EL (cell line): ENCODE results near the gene ATP10A.
"Not testable (repeated sequence)": the region's sequence is repeated elsewhere in the genome, so short reads cannot be mapped to it uniquely, and the experiment has no call there.

ENCODE experiments used
- DNase-seq: peaks from one replicate; pipeline ENCODE4 v3.0.0-alpha.2; 2016

ATP10A gene

GRCh38 chr15:25768271-25768670 lies 94.9 kb downstream of the ATP10A start:
- DNase-seq, result no peak

GRCh38 chr15:25767356-25768151 lies 95.6 kb downstream of the ATP10A start:
- no peak for DNase-seq

- no peak for DNase-seq
Measured at GRCh38 chr15:25766417-25766816, 96.7 kb downstream of the ATP10A start.

GRCh38 chr15:25764980-25765735 lies 98.0 kb downstream of the ATP10A start:
- no peak for DNase-seq

DNA sequence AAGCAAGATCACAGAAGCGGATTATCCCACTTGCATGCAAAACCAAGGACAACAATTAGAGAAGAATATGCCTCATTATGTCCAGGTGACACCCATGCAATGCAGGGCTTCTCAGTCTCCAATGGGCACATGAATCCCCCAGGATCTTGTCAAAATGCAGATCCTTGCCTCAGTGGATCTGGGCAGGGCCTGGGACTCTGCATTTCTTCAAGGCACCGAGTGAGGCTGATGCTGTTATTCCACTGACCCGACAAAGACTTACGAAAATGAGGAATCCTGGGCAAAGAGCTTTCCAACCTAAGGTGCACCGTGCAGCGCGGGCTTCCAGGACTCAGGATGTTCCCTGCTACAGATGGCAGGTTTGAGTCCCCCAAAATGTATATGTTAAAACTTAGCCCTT lies 99.2 kb downstream of the ATP10A start:
- DNase-seq, result no peak

- peak; percentile 23 for DNase-seq
Measured at GRCh38 chr15:25763331-25763751, 99.8 kb downstream of the ATP10A start.

DNA sequence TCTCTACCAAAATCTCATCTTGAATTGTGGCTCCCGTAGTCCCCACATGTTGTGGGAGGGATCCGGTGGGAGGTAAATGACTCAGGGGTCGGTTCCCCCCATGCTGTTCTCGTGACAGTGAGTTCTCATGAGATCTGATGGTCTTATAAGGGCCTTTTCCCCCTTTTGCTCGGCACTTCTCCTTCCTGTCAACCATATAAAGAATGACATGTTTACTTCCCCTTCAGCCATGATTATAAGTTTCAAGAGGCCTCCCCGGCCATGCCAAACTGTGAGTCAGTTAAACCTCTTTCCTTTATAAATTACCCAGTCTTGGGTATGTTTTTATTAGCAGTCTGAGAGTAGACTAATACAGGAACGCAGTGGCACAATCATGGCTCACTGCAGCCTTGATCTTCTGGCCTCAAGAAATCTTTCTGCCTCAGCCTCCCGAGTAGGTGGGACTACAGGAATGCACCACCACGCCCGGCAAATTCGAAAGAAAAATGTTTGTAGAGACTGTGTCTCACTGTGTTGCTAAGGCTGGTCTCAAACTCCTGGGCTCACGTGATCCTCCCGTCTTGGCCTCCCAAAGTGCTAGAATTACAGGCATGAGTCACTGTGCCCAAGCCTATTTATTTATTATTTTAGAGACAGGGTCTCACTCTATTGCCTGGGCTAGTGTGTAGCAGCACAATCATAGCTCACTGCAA lies 101.0 kb downstream of the ATP10A start:
- DNase-seq, result no peak

GRCh38 chr15:25759421-25759820 lies 103.7 kb downstream of the ATP10A start:
- no peak for DNase-seq

GRCh38 chr15:25758612-25759011 lies 104.5 kb downstream of the ATP10A start:
- DNase-seq, result not testable (repeated sequence)

- DNase-seq, result no peak
Measured at GRCh38 chr15:25743548-25744275, 119.4 kb downstream of the ATP10A start.

DNA sequence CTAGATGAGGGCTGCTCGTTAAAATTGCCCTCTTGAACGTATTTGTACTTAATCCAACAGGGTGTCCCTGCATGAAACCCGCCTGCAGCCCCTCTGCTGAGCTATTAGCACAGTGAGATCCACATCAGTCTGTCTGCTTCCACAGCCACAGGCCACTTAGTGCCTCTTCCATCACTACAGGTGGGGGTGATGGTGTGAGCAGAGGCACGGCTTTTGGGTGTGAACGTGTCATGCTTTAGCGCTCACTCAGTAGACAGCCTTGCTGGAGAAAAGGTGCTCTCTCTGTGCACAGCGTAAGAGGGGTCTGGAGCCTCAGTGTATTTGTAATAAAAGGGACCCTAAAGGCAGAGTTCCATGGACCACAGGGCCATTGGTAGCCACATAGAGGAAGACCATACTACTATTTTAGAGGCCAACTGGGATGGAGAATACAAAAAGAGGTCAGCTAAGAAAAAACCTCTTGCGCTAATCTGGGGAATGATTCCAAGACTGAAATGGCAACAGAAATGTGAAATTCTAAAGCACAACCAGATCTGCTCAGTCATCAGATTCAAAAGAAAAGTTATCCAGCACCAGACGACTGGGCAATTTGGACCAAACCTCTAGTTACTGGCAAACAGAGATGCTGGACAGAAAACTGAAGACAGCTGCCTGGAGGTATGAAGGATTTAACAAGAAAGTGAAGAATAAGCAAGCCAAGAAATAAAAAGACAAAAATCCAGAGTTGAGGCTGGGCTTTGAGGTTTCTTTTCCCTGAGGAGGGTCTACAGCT lies 120.2 kb downstream of the ATP10A start:
- no peak for DNase-seq

- no peak for DNase-seq
Measured at GRCh38 chr15:25742041-25742730, 120.9 kb downstream of the ATP10A start.

DNA sequence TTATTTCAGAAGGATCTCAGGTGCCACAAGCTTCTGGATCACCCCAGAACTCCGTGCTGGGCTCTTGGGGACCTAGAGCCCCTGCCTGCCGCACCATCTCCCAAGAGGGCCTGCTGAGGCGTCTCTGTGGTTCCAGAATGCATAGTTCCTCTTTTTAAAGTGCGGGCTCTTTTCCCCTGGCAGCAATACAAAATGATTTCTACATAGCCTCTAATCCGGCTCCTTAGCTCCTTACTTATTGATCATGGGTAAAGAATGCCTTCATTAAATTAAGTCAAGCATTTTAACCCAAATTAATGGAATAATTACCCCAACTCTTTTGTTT lies 121.9 kb downstream of the ATP10A start:
- DNase-seq, result no peak

GRCh38 chr15:25740383-25741255 lies 122.5 kb downstream of the ATP10A start:
- DNase-seq, result no peak

DNA sequence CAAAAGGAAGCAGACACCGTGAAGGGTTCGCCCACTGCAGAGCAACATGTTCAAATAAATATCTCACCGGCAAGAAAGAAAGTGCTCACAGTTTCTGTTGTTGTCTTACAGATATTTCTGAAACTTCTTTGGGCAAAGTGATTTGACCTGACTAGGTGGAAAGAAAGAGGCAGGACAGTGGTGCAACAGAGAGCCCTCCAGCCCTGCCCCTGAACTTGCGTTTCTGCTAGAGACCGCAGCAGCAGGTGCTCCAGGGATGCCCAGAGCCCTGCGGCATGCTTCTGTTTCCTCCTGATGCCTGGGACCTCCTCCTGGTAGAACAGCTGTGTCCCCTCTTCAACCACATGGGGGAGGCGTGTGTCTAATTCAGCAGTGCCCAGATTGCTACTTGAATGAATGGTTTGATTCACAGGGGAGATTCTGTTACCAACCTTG lies 123.4 kb downstream of the ATP10A start:
- peak; percentile 20 for DNase-seq

GRCh38 chr15:25738171-25738965 lies 124.8 kb downstream of the ATP10A start:
- peak; percentile 7 for DNase-seq

- peak; percentile 3 for DNase-seq
Measured at GRCh38 chr15:25737218-25737643, 125.9 kb downstream of the ATP10A start.

DNA sequence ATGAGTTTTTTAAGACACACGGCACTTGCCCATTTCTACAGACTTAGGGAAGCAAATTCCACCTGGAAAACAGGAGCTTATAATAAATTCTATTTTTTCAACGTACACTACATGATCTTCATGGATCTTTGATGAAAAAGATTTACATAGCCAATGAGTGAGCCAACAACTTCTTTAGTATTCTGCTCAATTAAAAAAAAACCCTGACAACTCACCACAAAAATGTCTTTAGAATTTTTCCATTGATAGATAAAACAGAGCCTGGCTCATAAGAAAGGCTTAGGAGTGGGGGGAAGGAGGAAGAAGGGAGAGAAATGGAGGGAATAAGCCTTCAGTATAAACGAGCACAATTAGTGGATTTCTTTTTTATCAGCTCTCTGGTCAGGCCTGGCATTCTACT lies 126.7 kb downstream of the ATP10A start:
- no peak for DNase-seq

DNA sequence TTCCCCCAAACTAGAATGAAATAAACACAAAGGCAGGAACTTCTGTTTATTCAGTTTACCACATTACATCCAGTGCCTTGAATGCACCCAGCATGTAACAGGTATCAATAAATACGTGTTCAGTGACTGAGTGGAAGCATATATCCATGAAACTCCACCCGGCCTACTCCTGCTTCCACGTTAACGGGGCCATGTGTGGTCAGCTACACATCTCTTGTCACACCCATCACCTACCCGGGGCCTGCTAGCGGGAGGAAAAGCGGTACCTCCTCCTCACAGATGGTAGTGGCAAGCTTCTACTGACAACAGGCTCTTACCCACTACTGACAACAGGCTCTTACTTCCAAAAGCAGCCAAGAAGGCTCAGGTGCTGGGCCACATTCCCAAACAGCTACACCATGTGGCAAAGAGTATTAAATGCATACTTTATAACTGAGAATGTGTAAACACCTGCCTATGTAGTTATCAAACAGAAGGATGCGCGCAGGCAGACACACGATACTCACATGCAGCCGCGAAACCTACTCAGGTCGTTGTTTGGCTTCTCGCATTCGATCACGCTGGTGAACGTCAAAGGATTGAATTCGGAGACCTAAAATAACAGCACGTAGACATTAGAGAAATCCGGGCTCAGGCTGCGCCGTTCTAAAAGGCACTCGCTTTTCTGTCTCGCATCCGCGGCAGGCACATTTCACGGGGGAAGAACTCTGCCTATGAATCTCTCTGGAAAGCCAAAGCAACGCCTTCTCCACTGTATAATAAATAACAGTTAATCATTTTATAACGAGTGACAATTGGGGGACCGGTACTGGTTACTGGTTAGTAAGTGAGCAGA lies 127.4 kb downstream of the ATP10A start:
- no peak for DNase-seq
